Regular cardiac myocyte (primary cell): ENCODE measurements around the gene C17orf100. TPM values are rescaled to one million over a fixed set of nuclear protein-coding genes. Genes with fewer than 3 reads are reported as not detected.

Source experiments
- total RNA-seq: library from RNA; depleted of rRNA; stranded (reverse); fragments of >200 nt; gene quantifications from 2 replicates; pipeline ENCODE4 v1.2.3, GENCODE V29; 2014

The C17orf100 gene
- total RNA-seq: 0.38 and 0.56 TPM in 2 replicates

DNA sequence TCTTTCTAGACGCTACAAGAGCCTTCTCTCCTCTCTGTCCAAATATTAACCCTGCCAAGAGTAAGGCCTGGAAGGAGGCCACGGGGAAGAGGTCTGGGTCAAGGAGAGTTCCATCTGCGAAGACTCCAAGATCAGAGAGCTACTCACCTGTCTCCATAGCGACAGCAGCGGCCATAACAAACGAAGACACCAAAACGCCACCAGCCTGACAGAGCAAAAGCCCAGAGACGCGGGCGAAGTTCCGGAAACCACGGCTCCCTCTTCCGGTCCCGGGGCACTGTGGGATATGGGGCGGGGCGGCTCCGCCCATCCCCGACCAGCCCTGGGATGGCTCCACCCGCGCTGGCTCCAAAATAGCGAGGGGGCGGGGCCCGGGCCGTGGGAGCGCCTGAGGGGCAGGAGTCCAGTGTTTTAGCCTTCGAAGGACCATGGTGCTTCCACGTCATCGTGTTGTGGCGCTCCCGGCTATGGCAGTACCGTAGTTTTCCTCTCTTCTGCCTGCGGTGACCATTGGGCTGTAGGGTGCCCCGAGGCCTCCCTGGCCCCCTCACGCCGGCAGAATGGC, at the start of gene C17orf100, which contains the start of gene MED31:
Gene C17orf100, plus strand, starts transcription at position 409 of the 565 bp plus-strand sequence. Its CDS starts 152 bp downstream, at position 561.
Gene MED31, minus strand, starts transcription at position 252 of the 565 bp plus-strand sequence. Its CDS starts 77 bp downstream, at position 175.

DNA sequence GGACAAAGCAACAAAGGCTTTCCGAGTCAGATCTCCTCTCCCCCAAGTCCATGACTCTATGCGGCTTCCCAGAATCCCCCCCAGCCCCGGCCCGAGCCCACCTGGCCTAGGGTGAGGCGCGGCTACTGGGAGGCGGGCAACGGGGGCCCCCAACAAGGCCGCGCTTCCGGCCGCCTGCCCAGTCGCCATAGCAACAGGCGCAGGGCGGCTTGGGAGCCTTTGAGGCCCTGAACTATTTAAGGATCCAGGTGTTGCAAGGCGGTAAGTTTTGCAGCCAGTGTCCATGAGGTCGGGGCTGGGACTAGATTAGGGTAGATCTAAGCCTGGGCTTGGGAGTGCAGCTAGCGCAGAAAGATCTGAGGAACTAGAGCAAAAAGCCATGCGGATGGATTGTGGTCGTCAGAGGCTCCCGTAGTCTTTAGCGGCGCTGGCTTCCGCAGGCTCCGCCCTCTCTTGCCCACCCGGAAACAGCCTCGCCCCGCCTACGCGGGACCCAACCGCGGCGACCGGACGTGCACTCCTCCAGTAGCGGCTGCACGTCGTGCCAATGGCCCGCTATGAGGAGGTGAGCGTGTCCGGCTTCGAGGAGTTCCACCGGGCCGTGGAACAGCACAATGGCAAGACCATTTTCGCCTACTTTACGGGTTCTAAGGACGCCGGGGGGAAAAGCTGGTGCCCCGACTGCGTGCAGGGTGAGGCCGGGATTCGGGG, 10.9 kb upstream of the C17orf100 start, which contains the start of the genes KIAA0753 and TXNDC17:
Gene KIAA0753, minus strand, starts transcription at position 176 of the 711 bp plus-strand sequence. CDS start 5,608 bp downstream, outside the sequence.
Gene TXNDC17, plus strand, starts transcription at position 525 of the 711 bp plus-strand sequence. Its CDS starts 23 bp downstream, at position 548.

Other genes with a start within 250 kb of the C17orf100 start
- gene AIPL1, start 216.6 kb upstream of the C17orf100 start, total RNA-seq: under 0.01 and 0.19 TPM in 2 replicates
- gene PIMREG, start 207.3 kb upstream of the C17orf100 start, total RNA-seq: 4.2 and 34.7 TPM in 2 replicates
- 0.28 and 0.58 TPM in 2 replicates for gene PITPNM3, start 95.2 kb upstream of the C17orf100 start, total RNA-seq
- gene KIAA0753, start 11.1 kb upstream of the C17orf100 start, total RNA-seq: 7.6 and 9.4 TPM in 2 replicates
- 132 and 272 TPM in 2 replicates for gene TXNDC17, start 10.7 kb upstream of the C17orf100 start, total RNA-seq
- 9.0 and 9.3 TPM in 2 replicates for gene MED31, start 157 bp upstream of the C17orf100 start, total RNA-seq
- not detected in 2 replicates for gene SLC13A5, start 61.6 kb downstream of the C17orf100 start, total RNA-seq
- 10.0 and 23.4 TPM in 2 replicates for gene XAF1, start 104.3 kb downstream of the C17orf100 start, total RNA-seq
- gene FBXO39, start 124.5 kb downstream of the C17orf100 start, total RNA-seq: under 0.01 and 0.56 TPM in 2 replicates
- not detected in 2 replicates for gene TEKT1, start 180.0 kb downstream of the C17orf100 start, total RNA-seq